Testis (tissue), 2 donors: ENCODE measurements around the gene LRRTM3.

Experiments used
- POLR2A ChIP-seq: fragments of 450-650 bp; IDR thresholded peaks from one replicate; pipeline ENCODE4 v1.6.1; 2017; ENCODE audit warnings: antibody characterized with exemption, mild to moderate bottlenecking, moderate library complexity
- TF ChIP-seq, protein P1 (sequence below), 3 experiments: fragments of 450-650 bp in 2 of 3; fragments of 200-600 bp in 1 of 3; sonication (generic) in 1 of 3; IDR thresholded peaks; one replicate each; pipeline ENCODE4 v1.5.1; 2016 to 2019; ENCODE audit warnings: antibody characterized with exemption in 3 of 3, mild to moderate bottlenecking in 2 of 3, moderate library complexity in 1 of 3

DNA sequence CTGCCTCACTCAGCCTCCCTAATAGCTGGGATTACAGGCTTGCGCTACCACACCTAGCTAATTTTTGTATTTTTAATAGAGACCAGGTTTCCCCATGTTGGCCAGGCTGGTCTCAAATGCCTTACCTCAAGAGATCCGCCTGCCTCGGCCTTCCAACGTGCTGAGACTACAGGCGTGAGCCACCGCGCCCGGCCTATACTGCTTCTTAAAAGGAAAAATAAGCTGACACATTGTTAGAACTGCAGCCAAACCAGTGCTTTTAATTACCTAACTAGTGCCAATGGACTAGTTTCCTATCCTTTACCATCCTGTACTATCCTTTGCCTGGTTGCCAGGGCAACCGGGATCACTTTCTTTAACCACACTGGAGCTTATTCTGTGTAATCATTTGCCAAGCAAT is 108.0 kb downstream of the LRRTM3 start:
- TF ChIP-seq, protein P1, sequence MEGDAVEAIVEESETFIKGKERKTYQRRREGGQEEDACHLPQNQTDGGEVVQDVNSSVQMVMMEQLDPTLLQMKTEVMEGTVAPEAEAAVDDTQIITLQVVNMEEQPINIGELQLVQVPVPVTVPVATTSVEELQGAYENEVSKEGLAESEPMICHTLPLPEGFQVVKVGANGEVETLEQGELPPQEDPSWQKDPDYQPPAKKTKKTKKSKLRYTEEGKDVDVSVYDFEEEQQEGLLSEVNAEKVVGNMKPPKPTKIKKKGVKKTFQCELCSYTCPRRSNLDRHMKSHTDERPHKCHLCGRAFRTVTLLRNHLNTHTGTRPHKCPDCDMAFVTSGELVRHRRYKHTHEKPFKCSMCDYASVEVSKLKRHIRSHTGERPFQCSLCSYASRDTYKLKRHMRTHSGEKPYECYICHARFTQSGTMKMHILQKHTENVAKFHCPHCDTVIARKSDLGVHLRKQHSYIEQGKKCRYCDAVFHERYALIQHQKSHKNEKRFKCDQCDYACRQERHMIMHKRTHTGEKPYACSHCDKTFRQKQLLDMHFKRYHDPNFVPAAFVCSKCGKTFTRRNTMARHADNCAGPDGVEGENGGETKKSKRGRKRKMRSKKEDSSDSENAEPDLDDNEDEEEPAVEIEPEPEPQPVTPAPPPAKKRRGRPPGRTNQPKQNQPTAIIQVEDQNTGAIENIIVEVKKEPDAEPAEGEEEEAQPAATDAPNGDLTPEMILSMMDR (IDR thresholded peaks at IDR 0.05) = no peak
- TF ChIP-seq POLR2A = no peak
